Retinal pigment epithelial cell (primary cell): ENCODE data around the gene GPAT2.
A peak's percentile ranks its signal among the peaks of the same experiment; 100 is the strongest.
"Not testable (repeated sequence)": the region's sequence is repeated elsewhere in the genome, so short reads cannot be mapped to it uniquely, and the experiment has no call there.

ENCODE experiments used
- DNase-seq: peaks from one replicate; pipeline ENCODE4 v3.0.0-alpha.2; 2010; ENCODE audit warnings: low read depth
- H3K4me3 ChIP-seq: 2 replicates; pipeline ENCODE4 v1.5.1; 2011; ENCODE audit warnings: mild to moderate bottlenecking, low read length, control low read depth, moderate library complexity
- TF ChIP-seq, protein P1 (sequence below): conservative IDR thresholded peaks from 2 replicates; pipeline ENCODE4 v1.5.1; 2011; ENCODE audit warnings: low read depth, low read length, control low read depth, inconsistent platforms

GPAT2 gene

DNA sequence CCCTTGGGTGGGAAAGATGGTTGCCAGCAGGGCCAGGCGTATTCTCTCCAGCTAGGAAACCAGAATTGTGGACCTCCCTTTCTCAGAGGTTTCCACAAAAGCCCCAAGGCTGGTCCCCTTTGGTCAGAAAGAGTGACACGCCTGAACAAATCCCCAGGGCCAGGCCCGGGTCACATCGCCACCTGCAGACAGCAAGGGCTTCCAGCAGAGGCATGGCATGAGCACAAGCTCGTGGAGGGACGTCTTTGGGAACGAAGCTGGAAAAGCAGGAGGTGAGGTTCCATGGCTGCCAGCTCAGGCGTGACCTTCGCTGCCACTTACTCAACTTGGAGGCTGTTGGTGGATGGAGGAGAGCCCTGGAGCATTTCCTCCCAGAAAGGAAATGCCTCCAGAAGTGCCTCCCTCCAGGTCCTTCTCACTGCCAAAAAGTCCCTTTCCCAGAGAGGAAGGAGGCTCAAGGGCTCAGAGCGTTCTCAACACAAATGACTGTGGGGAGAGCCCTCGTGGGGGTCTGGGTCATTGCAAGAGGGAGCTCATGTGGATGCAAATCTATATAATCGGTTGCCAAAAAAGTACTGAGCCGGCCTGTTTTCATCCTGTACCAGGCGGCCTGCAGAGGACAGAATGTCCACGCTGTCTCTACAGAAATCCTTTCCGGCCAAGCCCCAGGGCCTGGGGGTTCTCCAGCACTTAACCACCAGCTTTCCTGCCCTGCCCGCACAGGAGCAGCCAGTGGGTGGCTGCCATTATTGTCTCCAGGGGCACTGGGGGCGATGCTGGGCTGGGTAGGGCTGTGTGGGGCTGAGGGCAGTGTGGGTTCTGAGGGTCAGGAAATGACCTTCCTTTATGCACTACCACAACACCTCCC is 14.6 kb upstream of the GPAT2 start:
- TF ChIP-seq, protein P1, sequence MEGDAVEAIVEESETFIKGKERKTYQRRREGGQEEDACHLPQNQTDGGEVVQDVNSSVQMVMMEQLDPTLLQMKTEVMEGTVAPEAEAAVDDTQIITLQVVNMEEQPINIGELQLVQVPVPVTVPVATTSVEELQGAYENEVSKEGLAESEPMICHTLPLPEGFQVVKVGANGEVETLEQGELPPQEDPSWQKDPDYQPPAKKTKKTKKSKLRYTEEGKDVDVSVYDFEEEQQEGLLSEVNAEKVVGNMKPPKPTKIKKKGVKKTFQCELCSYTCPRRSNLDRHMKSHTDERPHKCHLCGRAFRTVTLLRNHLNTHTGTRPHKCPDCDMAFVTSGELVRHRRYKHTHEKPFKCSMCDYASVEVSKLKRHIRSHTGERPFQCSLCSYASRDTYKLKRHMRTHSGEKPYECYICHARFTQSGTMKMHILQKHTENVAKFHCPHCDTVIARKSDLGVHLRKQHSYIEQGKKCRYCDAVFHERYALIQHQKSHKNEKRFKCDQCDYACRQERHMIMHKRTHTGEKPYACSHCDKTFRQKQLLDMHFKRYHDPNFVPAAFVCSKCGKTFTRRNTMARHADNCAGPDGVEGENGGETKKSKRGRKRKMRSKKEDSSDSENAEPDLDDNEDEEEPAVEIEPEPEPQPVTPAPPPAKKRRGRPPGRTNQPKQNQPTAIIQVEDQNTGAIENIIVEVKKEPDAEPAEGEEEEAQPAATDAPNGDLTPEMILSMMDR, result peak; percentile 3
- H3K4me3 ChIP-seq, DNase-seq: not testable (repeated sequence)

DNA sequence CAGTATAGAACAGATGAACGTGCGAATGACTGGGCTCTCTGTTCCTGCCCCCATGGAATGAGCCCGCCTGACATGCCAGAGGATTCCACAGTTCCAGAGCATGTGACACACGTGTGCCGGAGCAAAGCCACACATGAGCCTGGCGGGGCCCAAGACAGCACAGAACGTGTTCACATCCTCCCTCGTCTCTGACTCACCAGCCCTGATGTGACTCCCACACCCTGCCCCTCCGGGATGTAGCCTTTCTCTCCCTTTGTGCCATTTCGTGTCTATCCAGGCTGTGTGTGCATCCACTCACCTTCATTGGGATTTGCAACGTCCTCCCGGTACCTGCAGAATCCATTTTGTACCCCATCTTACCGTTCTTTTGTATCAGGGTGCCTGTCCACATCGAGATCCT is 838 bp upstream of the GPAT2 start:
- not testable (repeated sequence) for H3K4me3 ChIP-seq, DNase-seq

DNA sequence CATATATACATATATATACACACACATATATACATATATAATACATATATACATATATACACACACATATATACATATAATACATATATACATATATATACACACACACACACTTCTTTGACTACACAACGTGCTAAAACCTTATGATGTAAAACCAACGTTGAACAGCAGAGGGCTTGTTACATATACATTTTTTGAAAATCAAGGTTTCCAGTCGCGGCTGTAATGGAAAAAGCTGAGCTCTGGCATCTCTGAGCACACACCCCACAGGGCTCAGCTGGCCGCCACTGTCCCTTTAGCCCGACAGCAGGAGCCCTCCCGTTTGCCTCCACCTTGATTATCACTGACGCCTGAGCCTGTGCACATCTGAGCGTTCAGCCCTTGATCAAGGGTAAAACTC is 719 bp downstream of the GPAT2 start:
- DNase-seq, H3K4me3 ChIP-seq: not testable (repeated sequence)

DNA sequence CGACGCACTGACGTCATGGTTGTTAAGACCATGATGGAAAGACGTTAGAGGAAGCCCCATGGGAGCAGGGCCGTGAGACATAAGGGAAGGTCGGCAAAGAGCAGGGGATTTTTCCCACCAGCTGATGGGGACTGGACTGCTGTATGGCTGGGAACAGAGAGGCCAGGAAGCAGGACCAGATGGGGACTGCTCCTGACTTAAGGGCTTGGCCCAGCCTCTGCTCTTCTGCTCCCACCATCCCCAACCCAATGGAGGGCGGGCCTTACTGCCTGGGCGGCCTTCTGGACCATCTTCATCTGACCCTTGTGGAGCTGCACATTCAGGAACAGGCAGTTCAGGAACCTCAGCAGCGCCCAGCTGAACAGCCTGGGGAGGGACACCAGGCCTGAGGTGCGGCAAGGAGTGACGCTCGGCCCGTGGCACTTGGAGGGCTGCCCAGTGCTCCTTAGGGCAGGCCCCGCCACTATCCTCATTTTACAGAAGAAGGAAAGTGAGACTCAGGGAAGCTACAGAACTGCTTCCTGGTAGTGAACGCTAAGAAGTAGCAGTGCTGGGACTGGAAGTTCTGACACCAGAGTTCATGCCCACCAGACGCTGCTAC is 6.9 kb downstream of the GPAT2 start:
- not testable (repeated sequence) for DNase-seq, H3K4me3 ChIP-seq

DNA sequence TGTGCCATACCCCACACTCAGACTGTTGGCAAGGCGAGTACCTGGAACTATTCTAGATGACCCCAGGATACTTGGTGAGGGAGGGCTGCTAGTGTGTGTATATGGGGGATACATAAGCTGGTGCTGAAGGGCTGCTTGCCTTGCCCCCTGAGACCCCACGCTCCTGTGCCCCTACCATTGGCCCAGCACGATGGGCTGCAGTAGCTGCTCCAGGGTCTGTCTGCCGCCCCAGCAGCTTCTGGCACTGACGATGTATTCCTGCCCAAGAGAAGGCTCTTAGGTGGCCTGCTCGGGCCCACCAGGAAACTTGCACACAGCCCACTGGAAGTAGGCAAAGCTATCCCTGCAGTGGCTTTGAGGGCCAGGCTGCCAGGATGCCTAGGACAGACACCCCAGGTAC is 9.0 kb downstream of the GPAT2 start:
- not testable (repeated sequence) for DNase-seq, H3K4me3 ChIP-seq

DNA sequence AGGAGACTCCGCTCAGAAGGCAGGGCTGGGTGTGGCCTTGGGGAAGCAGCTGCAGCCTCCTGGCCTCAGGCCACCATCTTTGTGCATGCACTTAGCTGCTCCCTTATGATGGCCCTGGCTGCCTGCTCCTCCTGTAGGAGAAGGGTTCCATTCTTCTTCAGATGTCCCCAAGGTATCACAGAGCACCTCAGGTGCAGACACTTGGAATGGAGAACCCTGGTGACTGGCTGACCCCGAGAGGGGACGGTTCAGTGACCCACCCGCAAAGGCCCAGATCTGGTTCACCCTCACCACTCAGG is 9.6 kb downstream of the GPAT2 start:
- TF ChIP-seq, protein P1, result no peak
- H3K4me3 ChIP-seq, result no peak overlapping the region
- no peak for DNase-seq

DNA sequence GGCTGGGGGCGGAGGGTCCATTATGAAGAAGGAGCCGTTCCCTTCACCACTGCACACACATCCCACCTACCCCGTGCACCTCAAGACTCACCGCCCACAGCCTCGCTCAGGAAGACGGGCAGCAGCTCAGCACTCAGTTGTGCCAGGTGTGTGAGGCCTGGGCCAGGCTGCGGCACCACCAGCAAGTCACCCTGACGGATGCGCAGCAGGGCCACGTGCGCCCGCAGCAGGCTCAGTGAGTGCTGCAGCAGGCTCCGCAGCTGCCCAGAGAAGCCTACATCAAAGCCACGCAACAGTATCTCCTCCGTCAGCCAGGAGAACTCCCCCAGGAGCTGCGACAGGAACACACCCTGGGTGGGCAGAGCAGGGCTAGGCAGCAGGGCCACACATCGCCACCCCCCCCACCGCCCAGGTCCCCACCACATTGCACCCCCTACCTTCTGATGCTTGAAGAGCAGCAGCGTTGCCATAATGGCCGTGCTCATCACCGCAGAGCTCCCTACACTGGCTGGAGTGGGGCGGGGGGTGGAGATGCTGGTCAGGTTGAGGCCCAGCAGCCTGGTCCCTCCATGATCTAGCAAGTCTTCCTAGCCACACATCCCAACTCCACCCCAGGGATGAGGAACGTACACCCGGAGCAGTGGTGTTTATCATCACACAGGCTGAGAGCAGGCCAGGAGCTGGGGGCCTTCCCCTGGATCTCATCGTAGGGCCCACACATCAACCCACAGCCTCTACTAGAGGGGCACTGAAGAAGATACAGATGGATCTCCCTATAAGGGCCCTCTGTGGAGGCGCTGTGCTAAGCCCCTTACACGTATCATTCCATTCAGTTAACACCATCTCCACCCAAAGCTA is 10.2 kb downstream of the GPAT2 start:
- TF ChIP-seq, protein P1, result no peak
- no peak for DNase-seq
- no peak overlapping the region for H3K4me3 ChIP-seq

DNA sequence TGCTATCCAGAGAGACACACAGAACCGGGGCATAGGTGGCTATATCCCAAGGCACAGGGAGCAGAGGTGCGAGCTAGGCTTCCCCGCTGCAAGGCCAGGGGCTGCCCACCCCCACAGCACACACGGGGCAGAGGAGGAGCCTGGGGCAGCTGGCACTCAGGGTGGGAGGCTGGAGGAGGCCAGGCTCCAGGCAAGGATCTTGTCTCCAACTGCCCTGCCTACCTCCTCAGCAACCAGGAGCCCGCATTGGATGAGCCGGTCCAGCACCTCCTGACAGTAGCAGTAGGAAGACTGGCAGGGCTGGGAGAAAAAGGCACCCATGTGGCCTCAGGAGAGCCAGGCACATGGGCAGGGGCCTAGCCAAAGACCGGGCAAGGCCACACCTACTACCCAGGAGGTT is 11.0 kb downstream of the GPAT2 start:
- not testable (repeated sequence) for H3K4me3 ChIP-seq, DNase-seq

DNA sequence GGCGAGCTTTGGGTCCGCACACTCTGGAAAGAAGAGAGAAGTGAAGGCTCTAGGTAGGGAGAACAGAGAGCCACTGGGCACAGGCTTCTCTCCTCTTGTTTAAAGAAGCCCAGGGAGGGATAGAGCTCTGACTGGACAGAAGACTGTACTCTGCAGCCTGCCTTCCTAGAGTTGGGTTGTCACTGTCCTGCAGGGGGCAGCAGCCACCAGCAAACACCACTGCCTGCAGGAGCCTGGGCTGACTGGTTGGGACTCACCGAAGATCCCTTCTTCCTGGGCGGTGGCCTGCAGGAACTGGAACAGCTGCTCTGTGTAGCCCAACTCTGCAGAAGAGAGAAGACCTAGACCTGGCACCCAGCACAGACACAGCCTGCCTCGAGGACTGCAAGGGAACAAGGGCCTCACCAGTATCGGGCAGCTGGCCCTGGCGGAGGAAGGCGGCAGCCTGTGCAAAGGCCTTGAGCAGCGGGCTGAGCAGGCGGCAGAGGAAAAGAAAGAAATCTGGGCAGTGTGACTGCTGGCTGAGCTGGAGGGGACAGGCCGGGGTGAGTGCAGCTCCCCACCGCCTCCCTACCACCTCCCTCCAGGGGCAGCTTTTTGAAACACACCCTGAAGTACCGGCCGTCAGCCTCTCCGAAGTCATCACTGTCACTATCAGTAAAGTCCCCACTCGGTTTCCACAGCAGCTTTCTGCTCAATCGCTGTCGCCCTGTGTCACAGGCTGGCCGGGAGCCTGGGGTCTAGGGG is 11.8 kb downstream of the GPAT2 start:
- TF ChIP-seq, protein P1, result peak; percentile 77
- peak; percentile 13 for DNase-seq
- not testable (repeated sequence) for H3K4me3 ChIP-seq

DNA sequence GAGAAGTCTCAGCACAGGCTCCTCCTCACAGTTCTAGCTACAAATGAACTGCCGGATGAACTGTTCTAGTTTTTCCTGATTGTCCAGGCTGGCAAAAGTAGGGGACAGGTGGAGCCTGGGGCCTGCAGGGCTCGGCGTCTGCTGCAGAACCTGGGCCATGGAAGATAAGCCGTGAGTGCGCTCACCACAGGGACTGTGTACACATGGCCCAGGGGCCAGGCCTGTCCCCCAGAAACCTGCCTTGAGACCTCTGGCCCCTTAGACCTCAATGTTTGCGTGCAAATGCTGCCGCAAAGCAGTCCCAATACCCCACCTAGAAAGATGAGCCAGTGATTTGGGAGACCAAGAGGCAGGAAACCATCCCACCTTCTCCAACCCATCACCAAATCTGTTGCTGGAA is 12.6 kb downstream of the GPAT2 start:
- not testable (repeated sequence) for DNase-seq, H3K4me3 ChIP-seq

DNA sequence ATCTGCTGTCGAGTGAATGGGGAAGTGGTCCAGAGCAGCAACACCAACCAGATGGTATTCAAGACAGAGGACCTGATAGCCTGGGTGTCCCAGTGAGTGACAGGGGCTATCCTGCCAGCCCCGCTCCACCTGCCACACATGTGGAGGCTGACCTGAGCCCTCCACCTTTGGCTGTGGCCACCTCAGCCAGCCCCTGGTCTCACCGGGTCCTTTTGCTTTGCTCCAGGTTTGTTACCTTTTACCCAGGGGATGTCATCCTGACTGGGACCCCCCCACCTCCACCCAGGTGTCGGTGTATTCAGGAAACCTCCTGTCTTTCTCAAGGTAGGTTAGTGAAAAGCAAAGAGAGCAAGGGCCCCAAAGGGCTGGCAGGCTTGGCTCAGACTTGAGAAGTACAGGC is 13.6 kb downstream of the GPAT2 start:
- H3K4me3 ChIP-seq, DNase-seq: not testable (repeated sequence)

DNA sequence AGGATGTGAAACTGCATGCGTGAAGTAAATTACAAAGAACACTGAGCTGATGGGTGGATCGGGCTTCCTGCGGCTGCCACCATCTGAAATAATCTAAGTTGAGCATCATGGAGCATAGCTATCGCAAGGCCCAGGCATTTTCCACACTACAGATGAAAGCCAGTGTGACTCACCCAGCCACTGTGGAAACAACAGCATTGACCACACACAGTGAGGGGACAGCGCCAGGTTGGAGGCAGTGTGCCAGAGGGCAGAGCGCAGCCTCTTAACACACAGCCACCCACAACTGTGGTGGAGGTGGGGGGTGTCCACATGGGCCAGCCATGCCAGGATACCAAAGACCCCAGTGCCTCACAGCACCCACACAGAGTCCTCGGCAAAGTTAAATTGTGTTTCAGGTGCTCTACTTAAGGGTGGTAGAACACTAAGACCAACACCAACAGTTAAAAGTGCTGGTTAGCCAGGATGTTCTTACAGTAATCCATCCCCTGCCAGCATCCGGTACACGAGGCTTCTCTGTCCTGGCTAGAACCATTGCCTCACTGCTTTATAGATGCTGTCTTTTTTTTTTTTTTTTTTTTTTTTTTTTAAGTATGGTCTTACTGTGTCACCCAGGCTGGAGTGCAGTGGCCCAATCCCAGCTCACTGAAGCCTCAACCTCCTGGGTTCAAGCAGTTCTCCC is 14.7 kb downstream of the GPAT2 start:
- DNase-seq, H3K4me3 ChIP-seq: not testable (repeated sequence)

DNA sequence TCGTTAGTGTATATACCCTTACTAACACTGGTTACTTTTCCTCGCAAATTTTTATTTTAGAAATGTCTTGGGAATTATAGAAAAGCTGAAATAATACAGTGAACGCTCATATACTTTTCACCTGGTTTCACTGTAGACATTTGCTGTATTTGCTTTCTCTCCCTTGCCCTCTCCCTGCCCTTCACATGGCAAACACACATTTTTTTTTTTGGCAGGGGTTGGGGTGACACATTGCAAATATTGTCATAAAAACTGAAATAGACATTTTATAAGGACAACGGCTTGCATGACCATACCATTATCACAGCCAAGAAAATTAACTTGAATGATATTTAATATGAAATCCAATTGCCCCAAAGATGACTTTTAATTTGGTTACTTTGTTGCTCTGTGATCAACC is 18.4 kb downstream of the GPAT2 start:
- not testable (repeated sequence) for DNase-seq, H3K4me3 ChIP-seq
